SJSA1 (cell line): ENCODE results near the gene USP15. TPM values are rescaled to one million over a fixed set of nuclear protein-coding genes. Genes with fewer than 3 reads are reported as not detected.

Experiments
- DNase-seq, 2 experiments: peaks; one replicate each; pipeline ENCODE4 v3.0.0-alpha.2; 2015 to 2020; ENCODE audit warnings: low spot score in 2 of 2, low read depth in 1 of 2
- H3K27ac ChIP-seq: fragments of 250-450 bp; sonication (Bioruptor Pico); 2 replicates; pipeline ENCODE4 v1.5.1; 2020; ENCODE audit warnings: mild to moderate bottlenecking, moderate library complexity
- H3K27me3 ChIP-seq: fragments of 250-450 bp; sonication (Bioruptor Pico); replicated peaks from 2 replicates; pipeline ENCODE4 v1.5.1; 2020; ENCODE audit warnings: mild to moderate bottlenecking, moderate library complexity
- H3K36me3 ChIP-seq: fragments of 250-450 bp; sonication (Bioruptor Pico); 2 replicates; pipeline ENCODE4 v1.5.1; 2020; ENCODE audit warnings: mild to moderate bottlenecking
- H3K4me1 ChIP-seq: fragments of 250-450 bp; sonication (Bioruptor Pico); replicated peaks from 2 replicates; pipeline ENCODE4 v1.6.1; 2021; ENCODE audit warnings: mild to moderate bottlenecking
- H3K4me3 ChIP-seq: fragments of 250-450 bp; sonication (Bioruptor Pico); 2 replicates; pipeline ENCODE4 v1.5.1; 2020; ENCODE audit warnings: mild to moderate bottlenecking
- H3K9me3 ChIP-seq: fragments of 250-450 bp; sonication (Bioruptor Pico); replicated peaks from 2 replicates; pipeline ENCODE4 v1.5.1; 2020; ENCODE audit warnings: mild to moderate bottlenecking
- total RNA-seq: library from RNA; depleted of rRNA; stranded (reverse); fragments of >200 nt; shearing (Covaris generic); gene quantifications from 2 replicates; pipeline ENCODE4 v1.2.3, GENCODE V29; 2014

The USP15 gene
- total RNA-seq, 1 experiment from 2014 or later = 36.3 TPM

GRCh38 chr12:62261876-62262517 lies 1.8 kb downstream of the USP15 start:
- Histone ChIP-seq H3K4me1 (no peaks in the 10 kb centered on the region), H3K9me3 (no peaks in the 10 kb centered on the region), H3K27ac (no peak overlapping the region), H3K27me3 (no peaks in the 10 kb centered on the region), H3K4me3 (no peak overlapping the region), H3K36me3 (peaks cover 4% of the 10 kb centered on the region; the same call in 1 of the 2 replicates)
- no peak for DNase-seq

GRCh38 chr12:62263232-62263631 lies 3.0 kb downstream of the USP15 start:
- Histone ChIP-seq H3K27me3 (no peaks in the 10 kb centered on the region), H3K9me3 (no peaks in the 10 kb centered on the region), H3K4me3 (no peak overlapping the region), H3K4me1 (no peaks in the 10 kb centered on the region), H3K36me3 (peaks cover 4% of the 10 kb centered on the region; the same call in 1 of the 2 replicates), H3K27ac (no peak overlapping the region)
- DNase-seq = no peak

- H3K27me3 ChIP-seq = no peaks in the 10 kb centered on the region
- H3K27ac ChIP-seq = no peak overlapping the region
- peaks cover 5% of the 10 kb centered on the region for H3K4me1 ChIP-seq
- DNase-seq = no peak
- H3K36me3 ChIP-seq = peaks cover 4% of the 10 kb centered on the region; the same call in 1 of the 2 replicates
- no peak overlapping the region for H3K4me3 ChIP-seq
- H3K9me3 ChIP-seq = no peaks in the 10 kb centered on the region
Measured at GRCh38 chr12:62263966-62264365, 3.8 kb downstream of the USP15 start.

GRCh38 chr12:62264706-62265105 lies 4.5 kb downstream of the USP15 start:
- no peak overlapping the region for H3K4me3 ChIP-seq
- DNase-seq = no peak
- no peaks in the 10 kb centered on the region for H3K27me3 ChIP-seq
- peaks cover 4% of the 10 kb centered on the region; the same call in 1 of the 2 replicates for H3K36me3 ChIP-seq
- H3K9me3 ChIP-seq = no peaks in the 10 kb centered on the region
- no peak overlapping the region for H3K27ac ChIP-seq
- peaks cover 7% of the 10 kb centered on the region for H3K4me1 ChIP-seq

DNA sequence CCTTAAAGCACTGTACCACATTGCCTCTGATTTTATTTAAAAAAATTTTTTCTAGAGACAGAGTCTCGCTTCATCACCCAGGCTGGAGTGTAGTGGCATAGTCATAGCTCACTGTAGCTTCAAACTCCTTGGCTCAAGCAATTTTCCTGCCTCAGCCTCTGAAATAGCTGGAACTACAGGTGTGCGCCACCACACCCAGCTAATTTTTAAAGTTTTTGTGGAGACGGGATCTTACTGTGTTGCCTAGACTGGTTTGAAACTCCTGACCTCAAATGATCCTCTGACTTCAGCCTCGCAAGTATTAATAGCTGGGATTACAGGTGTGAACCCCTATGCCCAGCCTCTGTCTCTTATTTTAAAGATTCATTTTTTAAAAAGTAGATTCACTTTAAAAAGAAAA lies 5.3 kb downstream of the USP15 start:
- Histone ChIP-seq H3K4me3 (no peak overlapping the region), H3K27ac (no peak overlapping the region), H3K4me1 (peaks cover 7% of the 10 kb centered on the region), H3K36me3 (peaks cover 2% of the 10 kb centered on the region; the same call in 1 of the 2 replicates), H3K9me3 (no peaks in the 10 kb centered on the region), H3K27me3 (no peaks in the 10 kb centered on the region)
- no peak for DNase-seq

- Histone ChIP-seq H3K9me3 (no peaks in the 10 kb centered on the region), H3K27me3 (no peaks in the 10 kb centered on the region), H3K36me3 (no peaks in the 10 kb centered on the region), H3K4me3 (no peak overlapping the region), H3K27ac (no peak overlapping the region), H3K4me1 (peaks cover 7% of the 10 kb centered on the region)
- no peak for DNase-seq
Measured at GRCh38 chr12:62267026-62267425, 6.8 kb downstream of the USP15 start.

DNA sequence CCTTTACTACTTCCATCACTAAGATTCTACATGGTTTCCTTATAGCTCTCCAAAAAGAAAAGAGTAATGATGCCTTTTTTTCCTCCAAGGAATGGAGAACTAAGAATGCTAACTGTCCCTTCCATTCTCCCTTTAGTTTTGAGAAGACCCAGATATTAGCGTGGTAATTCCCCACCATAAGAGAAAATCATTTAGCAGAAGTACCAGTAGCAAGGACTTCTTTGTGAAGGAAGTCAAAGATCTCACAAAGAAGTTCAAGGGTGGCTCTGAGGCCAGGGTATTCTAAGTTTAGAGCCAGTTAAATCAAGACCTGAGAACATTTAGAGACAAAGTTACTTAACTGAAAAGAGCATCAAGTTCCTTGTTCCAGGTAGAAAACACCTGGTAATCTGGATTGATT lies 7.3 kb downstream of the USP15 start:
- Histone ChIP-seq H3K4me1 (peaks cover 7% of the 10 kb centered on the region), H3K36me3 (no peaks in the 10 kb centered on the region), H3K27me3 (no peaks in the 10 kb centered on the region), H3K27ac (no peak overlapping the region), H3K9me3 (no peaks in the 10 kb centered on the region), H3K4me3 (no peak overlapping the region)
- DNase-seq = no peak

DNA sequence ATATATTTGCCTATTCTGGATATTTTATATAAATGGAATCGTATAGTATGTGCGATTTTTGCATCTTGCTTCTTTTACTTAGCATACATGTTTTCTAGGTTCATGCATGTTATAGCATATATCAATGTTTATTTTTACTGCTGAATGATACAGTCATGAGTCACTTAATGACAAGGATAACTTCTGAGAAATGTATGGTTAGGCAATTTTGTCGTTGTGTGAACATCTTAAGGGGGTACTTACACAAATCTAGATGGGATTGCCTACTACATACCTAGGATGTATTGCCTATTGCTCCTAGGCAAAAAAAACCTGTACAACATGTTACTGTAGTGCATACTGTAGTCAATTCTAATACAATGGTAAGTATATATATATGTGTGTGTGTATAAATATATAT lies 8.8 kb downstream of the USP15 start:
- no peaks in the 10 kb centered on the region for H3K27me3 ChIP-seq
- DNase-seq = peak in 1 of 2 experiments; percentile 23
- H3K27ac ChIP-seq = no peak overlapping the region
- H3K4me3 ChIP-seq = no peak overlapping the region
- H3K36me3 ChIP-seq = no peaks in the 10 kb centered on the region
- H3K9me3 ChIP-seq = no peaks in the 10 kb centered on the region
- peaks cover 7% of the 10 kb centered on the region for H3K4me1 ChIP-seq

DNA sequence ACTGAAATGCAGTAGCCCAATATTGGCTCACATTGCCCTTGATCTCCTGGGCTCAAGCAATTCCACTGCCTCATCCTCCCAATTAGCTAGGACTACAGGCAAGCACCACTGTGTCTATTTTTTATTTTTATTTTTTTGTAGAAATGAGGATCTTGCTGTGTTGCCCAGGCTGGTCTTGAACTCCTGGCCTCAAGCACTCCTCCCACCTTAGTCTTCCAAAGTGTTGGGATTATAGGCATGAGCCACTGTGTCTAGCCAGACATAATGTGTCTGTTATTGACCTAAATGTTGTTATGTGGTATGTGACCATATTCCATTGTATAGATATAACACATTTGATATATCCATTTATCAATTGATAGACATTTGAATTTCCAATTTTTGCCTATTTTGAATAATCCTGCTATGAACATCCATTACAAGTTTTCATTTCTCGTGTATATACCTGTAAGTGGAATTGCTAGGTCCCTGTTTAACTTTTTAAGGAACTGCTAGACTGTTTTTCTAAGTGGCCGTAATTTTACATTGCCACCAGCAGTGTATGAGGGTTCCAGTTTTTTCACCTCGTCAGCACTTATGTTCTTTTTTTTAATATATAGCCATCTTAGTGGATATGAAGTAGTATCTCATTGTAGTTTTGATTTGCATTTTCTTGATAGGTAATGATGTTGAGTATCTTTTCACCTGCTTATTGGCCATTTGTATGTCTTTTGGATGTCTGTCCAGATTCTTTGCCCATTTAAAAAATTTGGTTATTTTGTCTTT lies 9.4 kb downstream of the USP15 start:
- Histone ChIP-seq H3K27ac (no peak overlapping the region), H3K36me3 (no peaks in the 10 kb centered on the region), H3K9me3 (no peaks in the 10 kb centered on the region), H3K4me1 (peaks cover 7% of the 10 kb centered on the region), H3K27me3 (no peaks in the 10 kb centered on the region), H3K4me3 (no peak overlapping the region)
- no peak for DNase-seq

GRCh38 chr12:62270384-62270783 lies 10.2 kb downstream of the USP15 start:
- Histone ChIP-seq H3K27me3 (no peaks in the 10 kb centered on the region), H3K36me3 (no peaks in the 10 kb centered on the region), H3K4me1 (peaks cover 7% of the 10 kb centered on the region), H3K4me3 (no peak overlapping the region), H3K27ac (no peak overlapping the region), H3K9me3 (no peaks in the 10 kb centered on the region)
- no peak for DNase-seq

GRCh38 chr12:62270872-62271271 lies 10.7 kb downstream of the USP15 start:
- Histone ChIP-seq H3K36me3 (no peaks in the 10 kb centered on the region), H3K4me3 (no peak overlapping the region), H3K27ac (no peak overlapping the region), H3K27me3 (no peaks in the 10 kb centered on the region), H3K4me1 (peaks cover 7% of the 10 kb centered on the region), H3K9me3 (no peaks in the 10 kb centered on the region)
- DNase-seq = no peak

- no peak overlapping the region for H3K4me3 ChIP-seq
- H3K9me3 ChIP-seq = no peaks in the 10 kb centered on the region
- DNase-seq = no peak
- no peaks in the 10 kb centered on the region for H3K36me3 ChIP-seq
- H3K4me1 ChIP-seq = peaks cover 7% of the 10 kb centered on the region
- H3K27me3 ChIP-seq = no peaks in the 10 kb centered on the region
- H3K27ac ChIP-seq = no peak overlapping the region
Measured at GRCh38 chr12:62272936-62273552, 12.8 kb downstream of the USP15 start.

GRCh38 chr12:62273724-62274380 lies 13.6 kb downstream of the USP15 start:
- Histone ChIP-seq H3K4me1 (peaks cover 3% of the 10 kb centered on the region), H3K27me3 (no peaks in the 10 kb centered on the region), H3K9me3 (no peaks in the 10 kb centered on the region), H3K27ac (no peak overlapping the region), H3K36me3 (no peaks in the 10 kb centered on the region), H3K4me3 (no peak overlapping the region)
- no peak for DNase-seq

DNA sequence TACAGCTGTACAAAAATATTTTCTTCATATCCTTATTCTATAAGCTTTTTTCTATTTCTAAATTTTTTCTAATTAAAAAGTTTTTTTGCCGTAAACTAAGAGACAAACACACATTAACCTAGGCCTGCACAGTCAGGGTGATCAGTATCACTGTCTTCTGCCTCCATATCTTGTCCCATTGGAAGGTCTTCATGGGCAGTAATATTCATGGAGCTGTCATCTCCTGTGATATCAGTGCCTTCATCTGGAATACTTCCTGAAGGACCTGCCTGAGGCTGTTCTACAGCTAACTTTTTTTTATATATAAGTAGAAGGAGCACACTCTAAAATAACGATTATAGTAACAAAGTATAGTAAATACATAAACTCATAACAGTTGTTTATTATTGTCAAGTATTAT lies 17.8 kb downstream of the USP15 start:
- no peak overlapping the region for H3K4me3 ChIP-seq
- no peak for DNase-seq
- H3K27me3 ChIP-seq = no peaks in the 10 kb centered on the region
- H3K27ac ChIP-seq = no peak overlapping the region
- H3K36me3 ChIP-seq = no peaks in the 10 kb centered on the region
- no peaks in the 10 kb centered on the region for H3K9me3 ChIP-seq
- H3K4me1 ChIP-seq = no peaks in the 10 kb centered on the region
